ENCODE data around the gene USP3. TPM values are rescaled to one million over a fixed set of nuclear protein-coding genes. Genes with fewer than 3 reads are reported as not detected.

The USP3 gene
- total RNA-seq, 2 experiments from 2014 or later: 62.7 to 70.8 TPM

- DNase-seq: no peak
- Mint-ChIP-seq H3K9me3 (no peaks in the 10 kb centered on the region), H3K27me3 (no peaks in the 10 kb centered on the region), H3K36me3 (ENCODE audit: low read depth) (no peaks in the 10 kb centered on the region), H3K4me3 (no peak overlapping the region), H3K27ac (no peak overlapping the region), H3K4me1 (peaks cover 64% of the 10 kb centered on the region)
- ChIA-PET CTCF (interaction anchor here (0.9 to 1.8 kb wide), 5 partner anchors 9 to 19 kb away, joined by 3 to 7 read pairs (median 4); no protein-coding TSS in a partner anchor), POLR2A (no interaction called here)
These were observed 11.8 kb upstream of the USP3 start for GRCh38 chr15:63492541-63493077.

- no peaks in the 10 kb centered on the region for H3K9me3 Mint-ChIP-seq
- H3K4me3 Mint-ChIP-seq: no peak overlapping the region
- ChIA-PET POLR2A (no interaction called here), CTCF (interaction anchor here (0.9 to 1.8 kb wide), 3 partner anchors 10 to 18 kb away, joined by 3 to 7 read pairs (median 4); no protein-coding TSS in a partner anchor)
- no peak for DNase-seq
- H3K27ac Mint-ChIP-seq: peak overlapping the region; percentile 27
- H3K27me3 Mint-ChIP-seq: no peaks in the 10 kb centered on the region
- H3K36me3 Mint-ChIP-seq (ENCODE audit: low read depth): no peaks in the 10 kb centered on the region
- peaks cover 61% of the 10 kb centered on the region for H3K4me1 Mint-ChIP-seq
These were observed 11.0 kb upstream of the USP3 start for GRCh38 chr15:63493436-63493835.

- POLR2A ChIA-PET: no interaction called here
- Mint-ChIP-seq H3K27ac (peak overlapping the region; percentile 78), H3K4me1 (peaks cover 67% of the 10 kb centered on the region), H3K27me3 (no peaks in the 10 kb centered on the region), H3K36me3 (ENCODE audit: low read depth) (no peaks in the 10 kb centered on the region), H3K9me3 (no peaks in the 10 kb centered on the region), H3K4me3 (no peak overlapping the region)
- CTCF ChIA-PET: interaction anchor here (1.8 to 3.0 kb wide), 3 partner anchors 9 to 11 kb away, joined by 7 to 19 read pairs (median 15); partner anchors contain the start of gene USP3
- DNase-seq: no peak
These were observed 10.0 kb upstream of the USP3 start for GRCh38 chr15:63494408-63494807.

- peaks cover 3% of the 10 kb centered on the region for H3K9me3 Mint-ChIP-seq
- DNase-seq: no peak
These were observed 9.1 kb upstream of the USP3 start for GRCh38 chr15:63495343-63495742.

GRCh38 chr15:63495780-63496488 lies 8.5 kb upstream of the USP3 start:
- no peaks in the 10 kb centered on the region for H3K27me3 Mint-ChIP-seq
- H3K4me1 Mint-ChIP-seq: peaks cover 74% of the 10 kb centered on the region
- H3K4me3 Mint-ChIP-seq: no peak overlapping the region
- H3K27ac Mint-ChIP-seq: peak overlapping the region; percentile 73
- ChIA-PET CTCF (interaction anchor here (1.2 to 3.1 kb wide), 7 partner anchors 9 to 109 kb away, joined by 3 to 25 read pairs (median 6); partner anchors contain the start of gene USP3), POLR2A (interaction anchor here (0.9 kb wide), 1 partner anchor 10 kb away, joined by 3 read pairs; no protein-coding TSS in a partner anchor)
- no peak for DNase-seq
- peaks cover 2% of the 10 kb centered on the region for H3K36me3 Mint-ChIP-seq (ENCODE audit: low read depth)
- H3K9me3 Mint-ChIP-seq: peaks cover 3% of the 10 kb centered on the region

More at GRCh38 chr15:63495343-63495742, 9.1 kb upstream of the USP3 start:
- H3K4me1 Mint-ChIP-seq: peaks cover 72% of the 10 kb centered on the region
- peaks cover 2% of the 10 kb centered on the region for H3K36me3 Mint-ChIP-seq (ENCODE audit: low read depth)
- ChIA-PET POLR2A (interaction anchor here (0.9 kb wide), 1 partner anchor 11 kb away, joined by 3 read pairs; no protein-coding TSS in a partner anchor), CTCF (interaction anchor here (1.2 to 3.1 kb wide), 5 partner anchors 8 to 102 kb away, joined by 3 to 25 read pairs (median 15); partner anchors contain the start of gene USP3)
- H3K27ac Mint-ChIP-seq: peak overlapping the region; percentile 73
- H3K27me3 Mint-ChIP-seq: no peaks in the 10 kb centered on the region
- H3K4me3 Mint-ChIP-seq: no peak overlapping the region

GRCh38 chr15:63497642-63498467 lies 6.5 kb upstream of the USP3 start:
- ChIA-PET POLR2A (interaction anchor here (1.1 kb wide), 1 partner anchor 8 kb away, joined by 6 read pairs; no protein-coding TSS in a partner anchor), CTCF (interaction anchor here (0.8 to 3.1 kb wide), 9 partner anchors 9 to 596 kb away, joined by 3 to 25 read pairs (median 5); partner anchors contain the start of gene FBXL22)
- no peaks in the 10 kb centered on the region for H3K27me3 Mint-ChIP-seq
- peak; percentile 76 for DNase-seq
- peaks cover 3% of the 10 kb centered on the region for H3K9me3 Mint-ChIP-seq
- H3K36me3 Mint-ChIP-seq (ENCODE audit: low read depth): peaks cover 9% of the 10 kb centered on the region
- H3K27ac Mint-ChIP-seq: no peak overlapping the region
- no peak overlapping the region for H3K4me3 Mint-ChIP-seq
- peaks cover 81% of the 10 kb centered on the region for H3K4me1 Mint-ChIP-seq

GRCh38 chr15:63499175-63499549 lies 5.2 kb upstream of the USP3 start:
- Mint-ChIP-seq H3K27ac (no peak overlapping the region), H3K27me3 (no peaks in the 10 kb centered on the region), H3K36me3 (ENCODE audit: low read depth) (peaks cover 9% of the 10 kb centered on the region), H3K4me3 (no peak overlapping the region), H3K9me3 (peaks cover 3% of the 10 kb centered on the region), H3K4me1 (peaks cover 78% of the 10 kb centered on the region)
- DNase-seq: no peak
- CTCF ChIA-PET: interaction anchor here (1.3 to 1.6 kb wide), 2 partner anchors 8 to 12 kb away, joined by 9 read pairs; no protein-coding TSS in a partner anchor
- POLR2A ChIA-PET: no interaction called here

GRCh38 chr15:63499611-63500010 lies 4.8 kb upstream of the USP3 start:
- ChIA-PET CTCF (interaction anchor here (1.6 kb wide), 1 partner anchor 12 kb away, joined by 9 read pairs; no protein-coding TSS in a partner anchor), POLR2A (no interaction called here)
- H3K4me1 Mint-ChIP-seq: peaks cover 74% of the 10 kb centered on the region
- H3K27me3 Mint-ChIP-seq: no peaks in the 10 kb centered on the region
- DNase-seq: no peak
- peaks cover 3% of the 10 kb centered on the region for H3K9me3 Mint-ChIP-seq
- no peak overlapping the region for H3K4me3 Mint-ChIP-seq
- H3K36me3 Mint-ChIP-seq (ENCODE audit: low read depth): peaks cover 9% of the 10 kb centered on the region
- H3K27ac Mint-ChIP-seq: peak overlapping the region; percentile 10

GRCh38 chr15:63500265-63501250 lies 3.8 kb upstream of the USP3 start:
- Mint-ChIP-seq H3K9me3 (peaks cover 3% of the 10 kb centered on the region), H3K4me1 (peaks cover 66% of the 10 kb centered on the region), H3K4me3 (peak overlapping the region; percentile 76), H3K27ac (peak overlapping the region; percentile 67), H3K27me3 (no peaks in the 10 kb centered on the region), H3K36me3 (ENCODE audit: low read depth) (peaks cover 9% of the 10 kb centered on the region)
- DNase-seq: no peak
- CTCF ChIA-PET: interaction anchor here (0.7 to 1.3 kb wide), 2 partner anchors 13 to 342 kb away, joined by 3 to 8 read pairs; no protein-coding TSS in a partner anchor
- POLR2A ChIA-PET: no interaction called here

GRCh38 chr15:63501256-63502089 lies 2.9 kb upstream of the USP3 start:
- H3K9me3 Mint-ChIP-seq: peaks cover 3% of the 10 kb centered on the region
- ChIA-PET CTCF (interaction anchor here (1.0 to 1.3 kb wide), 2 partner anchors 9 to 14 kb away, joined by 4 to 8 read pairs; no protein-coding TSS in a partner anchor), POLR2A (interaction anchor here (0.6 kb wide), 1 partner anchor 105 kb away, joined by 5 read pairs; no protein-coding TSS in a partner anchor)
- peaks cover 16% of the 10 kb centered on the region for H3K36me3 Mint-ChIP-seq (ENCODE audit: low read depth)
- no peaks in the 10 kb centered on the region for H3K27me3 Mint-ChIP-seq
- peak overlapping the region; percentile 95 for H3K27ac Mint-ChIP-seq
- peaks cover 60% of the 10 kb centered on the region for H3K4me1 Mint-ChIP-seq
- H3K4me3 Mint-ChIP-seq: peak overlapping the region; percentile 76
- peak; percentile 40 for DNase-seq
